ENCODE data around the gene PPP1R13L.

DNA sequence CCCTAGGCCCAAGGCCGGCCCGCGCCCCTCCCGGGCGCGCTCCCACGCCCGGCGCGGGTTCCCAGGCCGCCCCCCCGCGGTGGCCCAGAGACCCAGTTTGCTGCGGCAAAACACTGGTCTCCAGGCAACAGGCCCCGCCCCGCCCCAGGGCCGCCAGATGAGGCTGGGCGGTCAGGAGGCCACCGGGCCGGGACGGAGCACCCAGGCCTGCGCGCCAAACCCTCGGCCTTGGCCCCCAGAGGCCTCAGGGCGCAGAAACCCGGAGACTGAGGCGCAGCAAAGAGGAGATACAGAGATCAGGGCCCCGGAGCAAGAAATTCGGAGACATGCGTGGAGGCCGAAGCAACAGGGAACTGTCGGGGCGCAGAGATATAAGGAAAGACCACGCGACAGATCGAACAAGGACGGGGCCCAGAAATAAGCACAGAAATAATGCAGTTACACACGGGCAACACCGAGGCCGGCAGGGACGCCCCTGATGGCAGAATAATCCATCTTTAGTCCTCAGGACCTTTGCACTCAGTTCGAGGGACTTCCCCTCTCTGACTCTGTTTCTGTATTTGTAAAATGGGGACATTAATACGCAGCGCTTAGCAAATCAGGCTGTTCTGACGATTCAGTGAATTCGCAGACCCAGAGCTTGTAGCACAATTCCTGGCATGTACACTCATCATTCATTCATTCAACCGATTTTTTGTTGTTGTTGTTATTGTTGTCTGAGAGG, 39.6 kb upstream of the PPP1R13L start:
- TF ChIP-seq FOXK2 (IDR thresholded peaks at IDR 0.05) (no peak), LEF1 (IDR thresholded peaks at IDR 0.05; ENCODE audit: borderline replicate concordance) (no peak), NFRKB (IDR thresholded peaks at IDR 0.05) (no peak), FOXA1 (IDR thresholded peaks at IDR 0.05) (no peak), FOXM1 (IDR thresholded peaks at IDR 0.05; ENCODE audit: borderline replicate concordance) (no peak), SUZ12 (IDR thresholded peaks at IDR 0.05) (no peak), SP1 (IDR thresholded peaks at IDR 0.05) (no peak), ELF4 (IDR thresholded peaks at IDR 0.05) (no peak), TARDBP (IDR thresholded peaks at IDR 0.05) (no peak), BHLHE40 (IDR thresholded peaks at IDR 0.05; ENCODE audit: borderline replicate concordance) (no peak)
